Measurements from ENCODE around the gene LTBP1.

The LTBP1 gene

GRCh38 chr2:33236482-33237385 lies 290.0 kb downstream of the LTBP1 start:
- DNase-seq (ENCODE audit: low read depth), result no peak
- in situ Hi-C loops (cut with HindIII; ENCODE audit: low sequenced_read_pairs), result no loop called here
- TF ChIP-seq CTCF (IDR thresholded peaks at IDR 0.05; ENCODE audit: low read depth, low read length, missing control alignments), result no peak

GRCh38 chr2:33238111-33238510 lies 291.4 kb downstream of the LTBP1 start:
- TF ChIP-seq CTCF (IDR thresholded peaks at IDR 0.05; ENCODE audit: low read depth, low read length, missing control alignments), result no peak
- in situ Hi-C loops (cut with HindIII; ENCODE audit: low sequenced_read_pairs), result no loop called here
- no peak for DNase-seq (ENCODE audit: low read depth)
- no peak overlapping the region for H3K4me3 ChIP-seq (ENCODE audit: low read depth, low read length)

More at GRCh38 chr2:33236482-33237385, 290.0 kb downstream of the LTBP1 start:
- no peak overlapping the region for H3K4me3 ChIP-seq (ENCODE audit: low read depth, low read length)

- DNase-seq (ENCODE audit: low read depth), result peak; percentile 60
- TF ChIP-seq CTCF (IDR thresholded peaks at IDR 0.05; ENCODE audit: low read depth, low read length, missing control alignments), result no peak
- H3K4me3 ChIP-seq (ENCODE audit: low read depth, low read length), result no peak overlapping the region
- in situ Hi-C loops (cut with HindIII; ENCODE audit: low sequenced_read_pairs), result no loop called here
Observed at GRCh38 chr2:33240178-33240577, 293.4 kb downstream of the LTBP1 start.

- TF ChIP-seq CTCF (IDR thresholded peaks at IDR 0.05; ENCODE audit: low read depth, low read length, missing control alignments), result no peak
- in situ Hi-C loops (cut with HindIII; ENCODE audit: low sequenced_read_pairs), result no loop called here
- no peak overlapping the region for H3K4me3 ChIP-seq (ENCODE audit: low read depth, low read length)
- no peak for DNase-seq (ENCODE audit: low read depth)
Observed at GRCh38 chr2:33241072-33241471, 294.3 kb downstream of the LTBP1 start.

GRCh38 chr2:33241581-33241980 lies 294.8 kb downstream of the LTBP1 start:
- peak; percentile 100 for DNase-seq (ENCODE audit: low read depth)
- TF ChIP-seq CTCF (IDR thresholded peaks at IDR 0.05; ENCODE audit: low read depth, low read length, missing control alignments), result no peak
- in situ Hi-C loops (cut with HindIII; ENCODE audit: low sequenced_read_pairs), result no loop called here
- H3K4me3 ChIP-seq (ENCODE audit: low read depth, low read length), result no peak overlapping the region

- in situ Hi-C loops (cut with HindIII; ENCODE audit: low sequenced_read_pairs), result no loop called here
- TF ChIP-seq CTCF (IDR thresholded peaks at IDR 0.05; ENCODE audit: low read depth, low read length, missing control alignments), result no peak
- peak; percentile 68 for DNase-seq (ENCODE audit: low read depth)
- H3K4me3 ChIP-seq (ENCODE audit: low read depth, low read length), result no peak overlapping the region
Observed at GRCh38 chr2:33242845-33243244, 296.1 kb downstream of the LTBP1 start.

Measured in astrocyte of the cerebellum (primary cell).